Lung (tissue), 12 donors: Measurements from ENCODE around the gene AFF1. TPM values are rescaled to one million over a fixed set of nuclear protein-coding genes. Genes with fewer than 3 reads are reported as not detected.
A peak's percentile ranks its signal among the peaks of the same experiment; 100 is the strongest.

ENCODE experiments used
- ATAC-seq: fragments of 200-7000 bp; cut with Tn5 transposase; one replicate; pipeline ENCODE4 v1.9.1; 2020; ENCODE audit warnings: moderate number of reproducible peaks; ENCODE audit not compliant: insufficient read depth, low FRiP score
- DNase-seq, 3 donors: peaks; one replicate each; pipeline ENCODE4 v3.0.0-alpha.2; 2013 to 2017
- H3K27ac ChIP-seq, 2 donors: one replicate each; pipeline ENCODE4 v1.5.1; 2013; ENCODE audit warnings: mild to moderate bottlenecking in 2 of 2, moderate library complexity in 2 of 2, control low read depth in 1 of 2, inconsistent platforms in 1 of 2, low read depth in 1 of 2, low read length in 1 of 2
- H3K27me3 ChIP-seq, 3 donors: one replicate each; pipeline ENCODE4 v1.5.1; 2013; ENCODE audit warnings: low read length in 2 of 3; ENCODE audit not compliant: control insufficient read depth in 3 of 3, insufficient read depth in 3 of 3
- H3K36me3 ChIP-seq, 4 donors: one replicate each; pipeline ENCODE4 v1.5.1; 2013; ENCODE audit warnings: low read length in 4 of 4, mild to moderate bottlenecking in 1 of 4, moderate library complexity in 1 of 4; ENCODE audit not compliant: control insufficient read depth in 4 of 4, insufficient read depth in 4 of 4
- H3K4me1 ChIP-seq, 5 donors: one replicate each; pipeline ENCODE4 v1.5.1; 2013; ENCODE audit warnings: low read length in 5 of 5, mild to moderate bottlenecking in 2 of 5, moderate library complexity in 1 of 5; ENCODE audit not compliant: control insufficient read depth in 5 of 5, insufficient read depth in 5 of 5
- H3K4me3 ChIP-seq: one replicate; pipeline ENCODE4 v1.5.1; 2013; ENCODE audit warnings: mild to moderate bottlenecking, control low read depth, moderate library complexity
- H3K9ac ChIP-seq, 2 donors: one replicate each; pipeline ENCODE4 v1.5.1; 2013; ENCODE audit warnings: low read length in 2 of 2, control low read depth in 1 of 2; ENCODE audit not compliant: insufficient read depth in 1 of 2
- H3K9me3 ChIP-seq, 4 donors: one replicate each; pipeline ENCODE4 v1.5.1; 2013; ENCODE audit warnings: low read length in 3 of 4, mild to moderate bottlenecking in 1 of 4, moderate library complexity in 1 of 4; ENCODE audit not compliant: control insufficient read depth in 4 of 4, insufficient read depth in 3 of 4
- CTCF ChIP-seq: IDR thresholded peaks from 2 replicates; pipeline ENCODE4 v1.5.1; 2012; ENCODE audit warnings: mild to moderate bottlenecking; ENCODE audit errors: control extremely low read depth, extremely low read depth
- WGBS, 2 donors: extraction: QIAGEN DNeasy Blood & Tissue Kit; methylation state at CpG; one replicate each; pipeline ENCODE4 v1.1.7; 2013; 5-methylcytosine and 5-hydroxymethylcytosine counted together
- polyA plus RNA-seq, 2 donors: library from polyadenylated mRNA; stranded (reverse); fragments of 200-250 nt; gene quantifications; one replicate each; pipeline ENCODE4 v1.2.1, GENCODE V29; 2013
- total RNA-seq, 2 donors: library from RNA; depleted of rRNA in 1 of 2; stranded (reverse); fragments of >200 nt in 1 of 2; gene quantifications; one replicate each; pipeline ENCODE4 v1.2.1, GENCODE V29; 2014 to 2021
- donor health status: control.
- donor health status: control.
- donor health status: Bipolar disorder and iron deficiency.
- donor health status: healthy.
- donor health status: DM: yes; HTN: yes; CAD: no.

The AFF1 gene
- total and polyA plus RNA-seq, 4 donors, result 9.5 to 79.0 (median 35.8) TPM

- Histone ChIP-seq H3K4me1 (peaks cover 7 to 26% (median 12%) of the 10 kb centered on the region in 5 donors), H3K36me3 (no peaks in the 10 kb centered on the region), H3K9ac (no peak overlapping the region), H3K27ac (peak overlapping the region; percentile 12 to 24), H3K9me3 (no peaks in the 10 kb centered on the region), H3K27me3 (no peaks in the 10 kb centered on the region), H3K4me3 (no peak overlapping the region)
- TF ChIP-seq CTCF, result no peak
- DNase-seq, result no peak
- ATAC-seq, result no peak
- 37 to 65% methylated on average over 4 of the region's 4 CpGs for WGBS, 2 donors
These were observed 26.3 kb downstream of the AFF1 start for GRCh38 chr4:86961116-86961515.

- no peaks in the 10 kb centered on the region for H3K27me3 ChIP-seq
- ATAC-seq, result peak; percentile 60
- peak in 1 of 3 donors; percentile 53 for DNase-seq
- no peak for TF ChIP-seq CTCF
- H3K4me3 ChIP-seq, result no peak overlapping the region
- no peak overlapping the region for H3K27ac ChIP-seq
- H3K9me3 ChIP-seq, result no peaks in the 10 kb centered on the region
- H3K9ac ChIP-seq, result no peak overlapping the region
- H3K4me1 ChIP-seq, result peaks cover 7 to 26% (median 12%) of the 10 kb centered on the region in 5 donors
- 6 to 23% methylated on average over 9 of the region's 9 CpGs for WGBS, 2 donors
- no peaks in the 10 kb centered on the region for H3K36me3 ChIP-seq
These were observed 26.9 kb downstream of the AFF1 start for GRCh38 chr4:86961605-86962295.

- DNase-seq, result no peak
- Histone ChIP-seq H3K27me3 (no peaks in the 10 kb centered on the region), H3K4me1 (peaks cover 10 to 31% (median 12%) of the 10 kb centered on the region in 5 donors), H3K27ac (no peak overlapping the region), H3K4me3 (no peak overlapping the region), H3K36me3 (peaks cover 0 to 3% (median 0%) of the 10 kb centered on the region in 4 donors), H3K9me3 (no peaks in the 10 kb centered on the region), H3K9ac (no peak overlapping the region)
- ATAC-seq, result no peak
- 96% methylated on average over 2 of the region's 2 CpGs for WGBS, 2 donors
- no peak for TF ChIP-seq CTCF
These were observed 28.9 kb downstream of the AFF1 start for GRCh38 chr4:86963697-86964096.
